Neuronal stem cell (in vitro differentiated cells): ENCODE measurements around the gene TNS3.

ENCODE experiments used
- DNase-seq: peaks from one replicate; pipeline ENCODE4 v3.0.0-alpha.2; 2013; ENCODE audit warnings: low spot score
- H2AFZ ChIP-seq: one replicate; pipeline ENCODE4 v1.6.1; 2013; ENCODE audit warnings: mild to moderate bottlenecking, low read length, inconsistent platforms
- H2AK5ac ChIP-seq: 2 replicates; pipeline ENCODE4 v1.6.1; 2013; ENCODE audit warnings: low read depth, mild to moderate bottlenecking, inconsistent platforms, low read length, moderate library complexity, mixed read lengths
- H2BK120ac ChIP-seq: 2 replicates; pipeline ENCODE4 v1.6.1; 2013; ENCODE audit warnings: low read depth, mild to moderate bottlenecking, inconsistent platforms, low read length, moderate library complexity, mixed read lengths
- H2BK12ac ChIP-seq: one replicate; pipeline ENCODE4 v1.6.1; 2013; ENCODE audit warnings: low read length, inconsistent platforms
- H2BK15ac ChIP-seq: 2 replicates; pipeline ENCODE4 v1.6.1; 2013; ENCODE audit warnings: mild to moderate bottlenecking, low read length, inconsistent platforms, mixed read lengths
- H2BK5ac ChIP-seq: one replicate; pipeline ENCODE4 v1.6.1; 2013; ENCODE audit warnings: inconsistent platforms, mild to moderate bottlenecking, low read length, moderate library complexity
- H3K14ac ChIP-seq: one replicate; pipeline ENCODE4 v1.6.1; 2013; ENCODE audit warnings: low read length, inconsistent platforms
- H3K18ac ChIP-seq: 2 replicates; pipeline ENCODE4 v1.6.1; 2013; ENCODE audit warnings: low read length, inconsistent platforms
- H3K23ac ChIP-seq: 2 replicates; pipeline ENCODE4 v1.6.1; 2013; ENCODE audit warnings: low read depth, mild to moderate bottlenecking, mixed read lengths, low read length, inconsistent platforms; ENCODE audit not compliant: poor library complexity
- H3K27ac ChIP-seq: replicated peaks from 3 replicates; pipeline ENCODE4 v1.5.1; 2013; ENCODE audit warnings: low read length, inconsistent platforms
- H3K27me3 ChIP-seq, 3 experiments: 2 replicates each; pipeline ENCODE4 v1.6.1; 2013; ENCODE audit warnings: low read length in 3 of 3, mild to moderate bottlenecking in 2 of 3, inconsistent platforms in 1 of 3, low read depth in 1 of 3, mixed read lengths in 1 of 3, moderate library complexity in 1 of 3; ENCODE audit not compliant: control insufficient read depth in 3 of 3, insufficient read depth in 3 of 3
- H3K36me3 ChIP-seq, 2 donors: replicated peaks in 1 of 2; 2 replicates each; pipeline ENCODE4 v1.6.1; 2013; ENCODE audit warnings: low read length in 2 of 2; ENCODE audit not compliant: control insufficient read depth in 2 of 2, insufficient read depth in 2 of 2
- H3K4ac ChIP-seq: 2 replicates; pipeline ENCODE4 v1.6.1; 2013; ENCODE audit warnings: inconsistent platforms, mild to moderate bottlenecking, low read length, moderate library complexity
- H3K4me1 ChIP-seq, 2 donors: 1 replicate in 1 of 2; 2 replicates in 1 of 2; pipeline ENCODE4 v1.6.1; 2013; ENCODE audit warnings: low read length in 2 of 2, low read depth in 1 of 2; ENCODE audit not compliant: control insufficient read depth in 2 of 2, insufficient read depth in 1 of 2
- H3K4me2 ChIP-seq: one replicate; pipeline ENCODE4 v1.6.1; 2013; ENCODE audit warnings: mild to moderate bottlenecking, low read length, inconsistent platforms; ENCODE audit not compliant: insufficient read depth, poor library complexity, severe bottlenecking
- H3K4me3 ChIP-seq, 2 donors: 2 replicates each; pipeline ENCODE4 v1.5.1; 2013; ENCODE audit warnings: low read length in 2 of 2, mild to moderate bottlenecking in 2 of 2, inconsistent platforms in 1 of 2, moderate library complexity in 1 of 2
- H3K79me1 ChIP-seq: one replicate; pipeline ENCODE4 v1.6.1; 2013; ENCODE audit warnings: low read depth, mild to moderate bottlenecking, inconsistent platforms, low read length, moderate library complexity
- H3K9ac ChIP-seq: one replicate; pipeline ENCODE4 v1.6.1; 2013; ENCODE audit warnings: mild to moderate bottlenecking, low read depth, low read length, inconsistent platforms; ENCODE audit not compliant: poor library complexity
- H3K9me3 ChIP-seq, 2 donors: replicated peaks in 1 of 2; 2 replicates each; pipeline versions ENCODE3 to v1.6.1; 2013; ENCODE audit warnings: low read length in 2 of 2, mild to moderate bottlenecking in 2 of 2, inconsistent platforms in 1 of 2, low read depth in 1 of 2, mixed read lengths in 1 of 2, moderate library complexity in 1 of 2; ENCODE audit not compliant: control insufficient read depth in 2 of 2, insufficient read depth in 1 of 2
- H4K8ac ChIP-seq: one replicate; pipeline ENCODE4 v1.6.1; 2013; ENCODE audit warnings: low read depth, mild to moderate bottlenecking, inconsistent platforms, low read length, moderate library complexity
- H4K91ac ChIP-seq: one replicate; pipeline ENCODE4 v1.6.1; 2013; ENCODE audit warnings: low read length, low read depth, mild to moderate bottlenecking, inconsistent platforms; ENCODE audit not compliant: poor library complexity
- WGBS, 2 donors: extraction: QIAGEN DNeasy Blood & Tissue Kit; methylation state at CpG; one replicate each; pipeline ENCODE4 v1.1.7; 2013; ENCODE audit warnings: missing lambda C conversion rate in 2 of 2, mixed read lengths in 1 of 2; ENCODE audit not compliant: insufficient read length in 2 of 2, insufficient replicate concordance in 1 of 2; ENCODE audit errors: extremely low coverage in 2 of 2; 5-methylcytosine and 5-hydroxymethylcytosine counted together

The TNS3 gene

GRCh38 chr7:47484923-47485639 is 96.8 kb downstream of the TNS3 start:
- H2AFZ ChIP-seq: no peak overlapping the region
- H3K9me3 ChIP-seq: peaks cover 8 to 10% of the 10 kb centered on the region in 2 donors
- peak overlapping the region; percentile 77 for H3K23ac ChIP-seq
- no peak overlapping the region for H3K27ac ChIP-seq
- no peak for DNase-seq
- H2BK120ac ChIP-seq: peak overlapping the region; percentile 10
- no peak overlapping the region for H3K4me3 ChIP-seq
- H3K4ac ChIP-seq: peak overlapping the region; percentile 69
- peak overlapping the region; percentile 96 for H2AK5ac ChIP-seq
- H2BK12ac ChIP-seq: peak overlapping the region; percentile 79
- no peak overlapping the region for H3K4me2 ChIP-seq
- no peak overlapping the region for H4K8ac ChIP-seq
- H2BK15ac ChIP-seq: peak overlapping the region; percentile 90
- H3K79me1 ChIP-seq: peaks cover 23% of the 10 kb centered on the region
- peak overlapping the region; percentile 22 for H3K14ac ChIP-seq
- H3K18ac ChIP-seq: peak overlapping the region; percentile 96
- peak overlapping the region; percentile 99 for H4K91ac ChIP-seq
- H3K4me1 ChIP-seq: peaks cover 25 to 60% of the 10 kb centered on the region in 2 donors
- no peak overlapping the region for H3K9ac ChIP-seq
- H3K36me3 ChIP-seq: peaks cover 0 to 6% of the 10 kb centered on the region in 2 donors
- peak overlapping the region; percentile 85 for H2BK5ac ChIP-seq
- WGBS, 2 donors: no CpG with 5 or more reads among the region's 17 CpGs
- H3K27me3 ChIP-seq: no peaks in the 10 kb centered on the region

GRCh38 chr7:47484457-47484856 is 97.5 kb downstream of the TNS3 start:
- Histone ChIP-seq H4K8ac (no peak overlapping the region), H3K79me1 (peaks cover 23% of the 10 kb centered on the region), H3K4me1 (peaks cover 25 to 61% of the 10 kb centered on the region in 2 donors), H3K14ac (no peak overlapping the region), H2AK5ac (peak overlapping the region; percentile 96), H2BK120ac (no peak overlapping the region), H2BK12ac (peak overlapping the region; percentile 85), H3K36me3 (peaks cover 0 to 6% of the 10 kb centered on the region in 2 donors), H3K9me3 (peaks cover 8 to 10% of the 10 kb centered on the region in 2 donors), H3K23ac (peak overlapping the region; percentile 25), H3K27ac (no peak overlapping the region), H3K18ac (peak overlapping the region; percentile 88), H3K4me3 (no peak overlapping the region), H2BK15ac (peak overlapping the region; percentile 90), H3K4me2 (no peak overlapping the region), H4K91ac (peak overlapping the region; percentile 99), H2BK5ac (peak overlapping the region; percentile 85), H3K27me3 (no peaks in the 10 kb centered on the region), H3K4ac (no peak overlapping the region), H3K9ac (no peak overlapping the region), H2AFZ (no peak overlapping the region)
- WGBS, 2 donors: no CpG with 5 or more reads among the region's 7 CpGs
- DNase-seq: no peak

GRCh38 chr7:47483604-47484273 is 98.2 kb downstream of the TNS3 start:
- no peak overlapping the region for H4K8ac ChIP-seq
- no peak overlapping the region for H3K4ac ChIP-seq
- H3K4me2 ChIP-seq: no peak overlapping the region
- no peak overlapping the region for H2BK15ac ChIP-seq
- no peak overlapping the region for H2BK5ac ChIP-seq
- H3K18ac ChIP-seq: peak overlapping the region; percentile 69
- H2AFZ ChIP-seq: no peak overlapping the region
- no peak for DNase-seq
- peak overlapping the region; percentile 41 for H2AK5ac ChIP-seq
- H3K27ac ChIP-seq: no peak overlapping the region
- peak overlapping the region; percentile 95 for H4K91ac ChIP-seq
- H3K4me3 ChIP-seq: no peak overlapping the region
- peak overlapping the region; percentile 6 for H3K9ac ChIP-seq
- no peak overlapping the region for H3K23ac ChIP-seq
- no peak overlapping the region for H3K14ac ChIP-seq
- no peaks in the 10 kb centered on the region for H3K27me3 ChIP-seq
- H3K79me1 ChIP-seq: peaks cover 23% of the 10 kb centered on the region
- peaks cover 22 to 62% of the 10 kb centered on the region in 2 donors for H3K4me1 ChIP-seq
- H3K9me3 ChIP-seq: peaks cover 8 to 10% of the 10 kb centered on the region in 2 donors
- WGBS, 2 donors: no CpG with 5 or more reads among the region's 16 CpGs
- H2BK12ac ChIP-seq: peak overlapping the region; percentile 28
- peaks cover 0 to 6% of the 10 kb centered on the region in 2 donors for H3K36me3 ChIP-seq
- H2BK120ac ChIP-seq: no peak overlapping the region
